Measurements from ENCODE around the gene EFNA1.

The EFNA1 gene

DNA sequence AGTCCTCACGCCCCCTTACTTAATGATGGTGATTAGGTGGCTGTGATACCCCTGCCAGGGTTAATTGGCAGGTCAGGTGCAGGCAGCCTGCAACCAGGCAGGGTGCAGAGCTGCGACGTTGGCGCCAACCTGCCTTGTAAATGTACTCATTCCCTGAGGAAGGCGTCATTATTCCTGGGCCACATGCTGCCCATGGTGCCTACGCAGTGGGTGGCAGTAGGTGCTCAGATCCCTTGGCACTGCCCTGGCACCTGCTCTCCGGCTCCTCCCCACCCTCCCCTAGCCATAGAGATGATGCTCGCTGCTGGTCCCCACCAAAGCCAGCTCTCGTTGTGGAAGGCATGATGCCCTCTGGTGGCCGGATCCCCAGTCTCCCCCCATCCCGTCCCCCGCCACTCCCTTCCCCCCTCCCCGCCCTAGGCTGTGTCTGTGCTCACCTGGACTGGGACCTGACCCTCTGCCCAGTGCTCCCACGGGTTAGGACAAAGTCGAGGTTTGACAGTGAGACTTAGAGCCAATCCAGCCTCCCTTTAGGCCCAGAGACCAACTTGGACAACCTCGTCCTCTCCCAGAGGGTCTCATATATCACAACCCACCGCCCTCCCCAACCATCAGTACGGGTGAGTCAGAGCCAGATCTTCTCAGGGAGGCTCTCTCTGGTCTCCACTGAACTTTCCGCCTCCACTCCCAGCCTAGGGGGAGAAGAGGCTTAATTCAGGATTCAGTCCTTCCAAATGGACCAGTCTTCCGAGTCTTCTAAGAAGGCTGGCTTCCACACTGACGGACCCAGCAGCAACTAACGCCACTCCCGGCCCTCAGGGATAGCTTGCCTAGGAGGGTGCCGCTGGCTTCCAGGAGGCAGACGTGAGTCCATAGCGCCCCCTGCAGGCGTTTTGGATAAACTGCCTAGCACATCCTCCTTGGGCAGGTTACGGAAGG lies 39.8 kb downstream of the EFNA1 start:
- peaks cover 5 to 31% of the 10 kb centered on the region in 2 experiments; a peak in 2 of 3 replicates for H3K36me3 ChIP-seq (ENCODE audit: control insufficient read depth in 2 of 2, insufficient read depth in 1 of 2, low read length in 2 of 2)
- H3K9me3 ChIP-seq (ENCODE audit: control insufficient read depth, insufficient read depth, low read depth, low read length) = no peaks in the 10 kb centered on the region
- no peaks in the 10 kb centered on the region; the same call in 1 of the 2 replicates for H3K4me1 ChIP-seq (ENCODE audit: control insufficient read depth, insufficient read depth, low read length)
- peak overlapping the region; percentile 35 for H3K4me3 ChIP-seq (ENCODE audit: low read depth, low read length)
- ChIA-PET POLR2A (interaction anchor here (0.6 to 1.8 kb wide), 12 partner anchors 8 to 473 kb away, joined by 3 to 17 read pairs (median 5); partner anchors contain the start of genes ADAM15, DPM3 and SLC50A1), CTCF (interaction anchor here (0.6 to 12.2 kb wide), 29 partner anchors 10 to 743 kb away, joined by 3 to 439 read pairs (median 5); partner anchors contain the start of genes ADAM15, EFNA4, PMVK and SLC50A1)
- H3K27ac ChIP-seq (ENCODE audit: extremely low read depth, low read depth, low read length) = no peak overlapping the region; the same call in 1 of the 2 replicates
- TF ChIP-seq ZBTB8A (tag by site-specific recombination; IDR thresholded peaks at IDR 0.05) = peak; percentile 16; the same call in 1 of the 2 replicates
- 0 out of 2 replicates have a peak, but pooled peaks have one; percentile 20 for TF ChIP-seq KLF9 (tag by site-specific recombination; IDR thresholded peaks at IDR 0.05; ENCODE audit: low read depth)
- no peak for TF ChIP-seq ZNF707 (tag by site-specific recombination; IDR thresholded peaks at IDR 0.05)
- peak; percentile 79 for TF ChIP-seq ZBTB48 (tag by site-specific recombination; IDR thresholded peaks at IDR 0.05)
- TF ChIP-seq ZBTB21 (tag by site-specific recombination; IDR thresholded peaks at IDR 0.05) = no peak
- TF ChIP-seq ZNF239 (tag by site-specific recombination; IDR thresholded peaks at IDR 0.05) = no peak
- TF ChIP-seq, protein P1, sequence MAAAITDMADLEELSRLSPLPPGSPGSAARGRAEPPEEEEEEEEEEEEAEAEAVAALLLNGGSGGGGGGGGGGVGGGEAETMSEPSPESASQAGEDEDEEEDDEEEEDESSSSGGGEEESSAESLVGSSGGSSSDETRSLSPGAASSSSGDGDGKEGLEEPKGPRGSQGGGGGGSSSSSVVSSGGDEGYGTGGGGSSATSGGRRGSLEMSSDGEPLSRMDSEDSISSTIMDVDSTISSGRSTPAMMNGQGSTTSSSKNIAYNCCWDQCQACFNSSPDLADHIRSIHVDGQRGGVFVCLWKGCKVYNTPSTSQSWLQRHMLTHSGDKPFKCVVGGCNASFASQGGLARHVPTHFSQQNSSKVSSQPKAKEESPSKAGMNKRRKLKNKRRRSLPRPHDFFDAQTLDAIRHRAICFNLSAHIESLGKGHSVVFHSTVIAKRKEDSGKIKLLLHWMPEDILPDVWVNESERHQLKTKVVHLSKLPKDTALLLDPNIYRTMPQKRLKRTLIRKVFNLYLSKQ (tag by site-specific recombination; IDR thresholded peaks at IDR 0.05; ENCODE audit: borderline replicate concordance) = no peak
- TF ChIP-seq, protein P2, sequence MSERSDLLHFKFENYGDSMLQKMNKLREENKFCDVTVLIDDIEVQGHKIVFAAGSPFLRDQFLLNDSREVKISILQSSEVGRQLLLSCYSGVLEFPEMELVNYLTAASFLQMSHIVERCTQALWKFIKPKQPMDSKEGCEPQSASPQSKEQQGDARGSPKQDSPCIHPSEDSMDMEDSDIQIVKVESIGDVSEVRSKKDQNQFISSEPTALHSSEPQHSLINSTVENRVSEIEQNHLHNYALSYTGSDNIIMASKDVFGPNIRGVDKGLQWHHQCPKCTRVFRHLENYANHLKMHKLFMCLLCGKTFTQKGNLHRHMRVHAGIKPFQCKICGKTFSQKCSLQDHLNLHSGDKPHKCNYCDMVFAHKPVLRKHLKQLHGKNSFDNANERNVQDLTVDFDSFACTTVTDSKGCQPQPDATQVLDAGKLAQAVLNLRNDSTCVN (tag by site-specific recombination; optimal IDR thresholded peaks at IDR 0.05) = no peak
- no peak for TF ChIP-seq ZNF221 (tag by site-specific recombination; IDR thresholded peaks at IDR 0.05; ENCODE audit: borderline replicate concordance)
- 0 out of 2 replicates have a peak, but pooled peaks have one; percentile 18 for TF ChIP-seq ZNF366 (tag by site-specific recombination; conservative IDR thresholded peaks at IDR 0.05)
- TF ChIP-seq, protein P3, sequence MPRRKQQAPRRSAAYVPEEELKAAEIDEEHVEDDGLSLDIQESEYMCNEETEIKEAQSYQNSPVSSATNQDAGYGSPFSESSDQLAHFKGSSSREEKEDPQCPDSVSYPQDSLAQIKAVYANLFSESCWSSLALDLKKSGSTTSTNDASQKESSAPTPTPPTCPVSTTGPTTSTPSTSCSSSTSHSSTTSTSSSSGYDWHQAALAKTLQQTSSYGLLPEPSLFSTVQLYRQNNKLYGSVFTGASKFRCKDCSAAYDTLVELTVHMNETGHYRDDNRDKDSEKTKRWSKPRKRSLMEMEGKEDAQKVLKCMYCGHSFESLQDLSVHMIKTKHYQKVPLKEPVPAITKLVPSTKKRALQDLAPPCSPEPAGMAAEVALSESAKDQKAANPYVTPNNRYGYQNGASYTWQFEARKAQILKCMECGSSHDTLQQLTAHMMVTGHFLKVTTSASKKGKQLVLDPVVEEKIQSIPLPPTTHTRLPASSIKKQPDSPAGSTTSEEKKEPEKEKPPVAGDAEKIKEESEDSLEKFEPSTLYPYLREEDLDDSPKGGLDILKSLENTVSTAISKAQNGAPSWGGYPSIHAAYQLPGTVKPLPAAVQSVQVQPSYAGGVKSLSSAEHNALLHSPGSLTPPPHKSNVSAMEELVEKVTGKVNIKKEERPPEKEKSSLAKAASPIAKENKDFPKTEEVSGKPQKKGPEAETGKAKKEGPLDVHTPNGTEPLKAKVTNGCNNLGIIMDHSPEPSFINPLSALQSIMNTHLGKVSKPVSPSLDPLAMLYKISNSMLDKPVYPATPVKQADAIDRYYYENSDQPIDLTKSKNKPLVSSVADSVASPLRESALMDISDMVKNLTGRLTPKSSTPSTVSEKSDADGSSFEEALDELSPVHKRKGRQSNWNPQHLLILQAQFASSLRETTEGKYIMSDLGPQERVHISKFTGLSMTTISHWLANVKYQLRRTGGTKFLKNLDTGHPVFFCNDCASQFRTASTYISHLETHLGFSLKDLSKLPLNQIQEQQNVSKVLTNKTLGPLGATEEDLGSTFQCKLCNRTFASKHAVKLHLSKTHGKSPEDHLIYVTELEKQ (tag by site-specific recombination; IDR thresholded peaks at IDR 0.05; ENCODE audit: borderline replicate concordance) = no peak
- TF ChIP-seq ZBTB17 (tag by site-specific recombination; IDR thresholded peaks at IDR 0.05) = peak; percentile 71
- TF ChIP-seq ZBTB7A (tag by site-specific recombination; IDR thresholded peaks at IDR 0.05; ENCODE audit: low read depth) = no peak
- no peak for TF ChIP-seq ZNF521 (tag by site-specific recombination; IDR thresholded peaks at IDR 0.05)
- no peak for TF ChIP-seq ZBTB1 (tag by site-specific recombination; IDR thresholded peaks at IDR 0.05)
- TF ChIP-seq, protein P4, sequence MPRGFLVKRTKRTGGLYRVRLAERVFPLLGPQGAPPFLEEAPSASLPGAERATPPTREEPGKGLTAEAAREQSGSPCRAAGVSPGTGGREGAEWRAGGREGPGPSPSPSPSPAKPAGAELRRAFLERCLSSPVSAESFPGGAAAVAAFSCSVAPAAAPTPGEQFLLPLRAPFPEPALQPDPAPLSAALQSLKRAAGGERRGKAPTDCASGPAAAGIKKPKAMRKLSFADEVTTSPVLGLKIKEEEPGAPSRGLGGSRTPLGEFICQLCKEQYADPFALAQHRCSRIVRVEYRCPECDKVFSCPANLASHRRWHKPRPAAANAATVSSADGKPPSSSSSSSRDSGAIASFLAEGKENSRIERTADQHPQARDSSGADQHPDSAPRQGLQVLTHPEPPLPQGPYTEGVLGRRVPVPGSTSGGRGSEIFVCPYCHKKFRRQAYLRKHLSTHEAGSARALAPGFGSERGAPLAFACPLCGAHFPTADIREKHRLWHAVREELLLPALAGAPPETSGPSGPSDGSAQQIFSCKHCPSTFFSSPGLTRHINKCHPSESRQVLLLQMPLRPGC (tag by site-specific recombination; IDR thresholded peaks at IDR 0.05) = no peak
- no peak for TF ChIP-seq ZNF664 (tag by site-specific recombination; IDR thresholded peaks at IDR 0.05)
- no peak for TF ChIP-seq KLF10 (tag by site-specific recombination; IDR thresholded peaks at IDR 0.05)
- peak; percentile 90; the same call in 1 of the 2 replicates for TF ChIP-seq ZNF2 (tag by site-specific recombination; IDR thresholded peaks at IDR 0.05)
- no peak for TF ChIP-seq ZNF138 (tag by site-specific recombination; IDR thresholded peaks at IDR 0.05; ENCODE audit: borderline replicate concordance)
- no peak for TF ChIP-seq ZNF658 (tag by site-specific recombination; IDR thresholded peaks at IDR 0.05)
- TF ChIP-seq, protein P5, sequence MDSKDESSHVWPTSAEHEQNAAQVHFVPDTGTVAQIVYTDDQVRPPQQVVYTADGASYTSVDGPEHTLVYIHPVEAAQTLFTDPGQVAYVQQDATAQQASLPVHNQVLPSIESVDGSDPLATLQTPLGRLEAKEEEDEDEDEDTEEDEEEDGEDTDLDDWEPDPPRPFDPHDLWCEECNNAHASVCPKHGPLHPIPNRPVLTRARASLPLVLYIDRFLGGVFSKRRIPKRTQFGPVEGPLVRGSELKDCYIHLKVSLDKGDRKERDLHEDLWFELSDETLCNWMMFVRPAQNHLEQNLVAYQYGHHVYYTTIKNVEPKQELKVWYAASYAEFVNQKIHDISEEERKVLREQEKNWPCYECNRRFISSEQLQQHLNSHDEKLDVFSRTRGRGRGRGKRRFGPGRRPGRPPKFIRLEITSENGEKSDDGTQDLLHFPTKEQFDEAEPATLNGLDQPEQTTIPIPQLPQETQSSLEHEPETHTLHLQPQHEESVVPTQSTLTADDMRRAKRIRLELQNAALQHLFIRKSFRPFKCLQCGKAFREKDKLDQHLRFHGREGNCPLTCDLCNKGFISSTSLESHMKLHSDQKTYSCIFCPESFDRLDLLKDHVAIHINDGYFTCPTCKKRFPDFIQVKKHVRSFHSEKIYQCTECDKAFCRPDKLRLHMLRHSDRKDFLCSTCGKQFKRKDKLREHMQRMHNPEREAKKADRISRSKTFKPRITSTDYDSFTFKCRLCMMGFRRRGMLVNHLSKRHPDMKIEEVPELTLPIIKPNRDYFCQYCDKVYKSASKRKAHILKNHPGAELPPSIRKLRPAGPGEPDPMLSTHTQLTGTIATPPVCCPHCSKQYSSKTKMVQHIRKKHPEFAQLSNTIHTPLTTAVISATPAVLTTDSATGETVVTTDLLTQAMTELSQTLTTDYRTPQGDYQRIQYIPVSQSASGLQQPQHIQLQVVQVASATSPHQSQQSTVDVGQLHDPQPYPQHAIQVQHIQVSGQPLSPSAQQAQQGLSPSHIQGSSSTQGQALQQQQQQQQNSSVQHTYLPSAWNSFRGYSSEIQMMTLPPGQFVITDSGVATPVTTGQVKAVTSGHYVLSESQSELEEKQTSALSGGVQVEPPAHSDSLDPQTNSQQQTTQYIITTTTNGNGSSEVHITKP (tag by site-specific recombination; IDR thresholded peaks at IDR 0.05) = peak; percentile 78
- peak; percentile 75; the same call in 1 of the 2 replicates for TF ChIP-seq KLF8 (tag by site-specific recombination; IDR thresholded peaks at IDR 0.05)

Measured in HEK293 (cell line).